GM12878 (cell line): ENCODE measurements around the gene EPB41L2. TPM values are rescaled to one million over a fixed set of nuclear protein-coding genes. Genes with fewer than 3 reads are reported as not detected.

Experiments used
- ATAC-seq: fragments of 200-7000 bp; cut with Tn5 transposase; 3 replicates; pipeline ENCODE4 v1.9.1; 2020; ENCODE audit warnings: mild to moderate bottlenecking, moderate library complexity
- BruUV-seq: library from RNA; stranded (reverse); fragments of 400-500 nt; replicated peaks from 2 replicates; lab custom pipeline; 2021; lab: Mats Ljungman, UMichigan
- CTCF ChIA-PET: fragments of 300-600 bp; sonication (Branson Sonifier 250); formaldehyde crosslinking; extraction: SDS; loops from one replicate; lab custom pipeline; 2021; ENCODE audit warnings: inconsistent platforms; lab: Yijun Ruan, JAX
- POLR2A ChIA-PET: fragments of 350-600 bp; formaldehyde crosslinking; extraction: SDS; loops from one replicate; lab custom pipeline; 2021; ENCODE audit warnings: inconsistent platforms; lab: Charles Lee
- RAD21 ChIA-PET: fragments of 300-600 bp; sonication (Branson Sonifier 250); formaldehyde crosslinking; loops from one replicate; lab custom pipeline; 2023; ENCODE audit warnings: antibody characterized with exemption; ENCODE audit not compliant: unreplicated experiment; lab: Charles Lee
- SMC1A ChIA-PET: fragments of 300-600 bp; sonication (Branson Sonifier 250); formaldehyde crosslinking; loops from one replicate; lab custom pipeline; 2023; ENCODE audit not compliant: unreplicated experiment, uncharacterized antibody; lab: Charles Lee
- DNase-seq: peaks from one replicate; pipeline ENCODE4 v3.0.0-alpha.2; 2011; ENCODE audit warnings: low read depth, low spot score
- FAIRE-seq: peaks from 3 replicates; lab custom pipeline; 2011; peaks lifted over from hg19 to GRCh38; lab: Jason Lieb, UNC
- H2AFZ ChIP-seq: 2 replicates; pipeline ENCODE4 v1.6.0; 2011; ENCODE audit warnings: low read depth, low read length, control low read depth; ENCODE audit not compliant: control insufficient read depth
- H3K27ac ChIP-seq: 2 replicates; pipeline ENCODE4 v1.5.1; 2011; ENCODE audit warnings: control low read depth; ENCODE audit not compliant: control insufficient read depth, insufficient read depth
- H3K27me3 ChIP-seq, 2 experiments: replicated peaks in 1 of 2; 2 replicates each; pipeline versions ENCODE4 v1.6.0 to v1.6.1; 2011; ENCODE audit warnings: low read length in 1 of 2; ENCODE audit not compliant: control insufficient read depth in 2 of 2, insufficient read depth in 2 of 2
- H3K36me3 ChIP-seq, 2 experiments: 2 replicates each; pipeline ENCODE4 v1.5.1; 2011; ENCODE audit warnings: low read length in 1 of 2; ENCODE audit not compliant: control insufficient read depth in 2 of 2, insufficient read depth in 2 of 2
- H3K4me1 ChIP-seq: 2 replicates; pipeline ENCODE4 v1.6.1; 2011; ENCODE audit warnings: mild to moderate bottlenecking, low read length, moderate library complexity, mixed read lengths; ENCODE audit not compliant: control insufficient read depth, insufficient read depth
- H3K4me2 ChIP-seq: 2 replicates; pipeline ENCODE4 v1.6.0; 2011; ENCODE audit warnings: control low read depth; ENCODE audit not compliant: control insufficient read depth, insufficient read depth
- H3K4me3 ChIP-seq: fragments of 200-600 bp; sonication (generic); 2 replicates; pipeline ENCODE4 v1.5.1; 2016
- H3K79me2 ChIP-seq: 2 replicates; pipeline ENCODE4 v1.6.0; 2011; ENCODE audit warnings: low read length; ENCODE audit not compliant: control insufficient read depth, insufficient read depth
- H3K9ac ChIP-seq: 2 replicates; pipeline ENCODE4 v1.8.0; 2011; ENCODE audit warnings: low read length, control low read depth, mixed read lengths; ENCODE audit not compliant: control insufficient read depth, insufficient read depth
- H3K9me3 ChIP-seq: replicated peaks from 3 replicates; pipeline ENCODE4 v1.5.1; 2011; ENCODE audit warnings: mild to moderate bottlenecking, low read length; ENCODE audit not compliant: control insufficient read depth, insufficient read depth
- H4K20me1 ChIP-seq: 2 replicates; pipeline ENCODE4 v1.6.0; 2011; ENCODE audit not compliant: control insufficient read depth, insufficient read depth
- BRCA1 ChIP-seq: IDR thresholded peaks from 2 replicates; pipeline ENCODE4 v1.6.1; 2011; ENCODE audit warnings: low read depth, low read length, improper control_type of control experiment
- E2F8 ChIP-seq: fragments of 450-650 bp; IDR thresholded peaks from 2 replicates; pipeline ENCODE4 v1.6.1; 2018; ENCODE audit warnings: mild to moderate bottlenecking, low read depth, moderate library complexity; ENCODE audit not compliant: partially characterized antibody
- FOXM1 ChIP-seq: IDR thresholded peaks from 2 replicates; pipeline ENCODE4 v1.6.1; 2012; ENCODE audit warnings: low read depth, mild to moderate bottlenecking, inconsistent platforms, low read length, moderate library complexity
- NFXL1 ChIP-seq: fragments of 450-650 bp; IDR thresholded peaks from 2 replicates; pipeline ENCODE4 v1.6.1; 2017; ENCODE audit warnings: antibody characterized with exemption, mild to moderate bottlenecking, borderline replicate concordance
- SP1 ChIP-seq: IDR thresholded peaks from one replicate; pipeline ENCODE4 v1.6.1; 2011; ENCODE audit warnings: low read depth, low read length
- WRNIP1 ChIP-seq: IDR thresholded peaks from 2 replicates; pipeline ENCODE4 v1.6.1; 2011; ENCODE audit warnings: low read depth, low read length, improper control_type of control experiment, borderline replicate concordance
- WGBS: methylation state at CpG from one replicate; pipeline ENCODE4 v1.1.6; 2016; ENCODE audit warnings: low lambda C conversion rate; ENCODE audit not compliant: insufficient replicate concordance, insufficient coverage; ENCODE audit errors: missing lambda C conversion rate; 5-methylcytosine and 5-hydroxymethylcytosine counted together
- in situ Hi-C: fragments of 300-500 bp; cut with MboI; formaldehyde crosslinking; loops from 9 replicates; pipeline ENCODE4 v1.14.3; 2018; ENCODE audit warnings: mixed read lengths
- intact Hi-C: fragments of 100-400 bp; cut with micrococcal nuclease; formaldehyde crosslinking; loops from one replicate; pipeline ENCODE4 v1.14.2; 2022; ENCODE audit not compliant: unreplicated experiment
- polyA plus RNA-seq, 11 experiments: library from polyadenylated mRNA; depleted of rRNA in 4 of 11; unstranded in 6 of 11; stranded (reverse) in 5 of 11; fragments of >200 nt; fragmentation: Nextera tagmentation in 4 of 11; fragmentation: Illumina TruSeq in 1 of 11; extraction: Ambion mirVana in 4 of 11; extraction: Trizol in 1 of 11; gene quantifications; 1 replicate in 1 of 11; 2 replicates in 10 of 11; pipeline versions ENCODE4 v1.2.1 to v1.2.3, GENCODE V29; 2011 to 2016; ENCODE audit warnings: inconsistent platforms in 2 of 11, missing spikeins in 2 of 11, low read depth in 1 of 11
- total RNA-seq, 4 experiments: library from RNA; depleted of rRNA in 3 of 4; stranded (reverse); fragments of >200 nt in 3 of 4; fragmentation: Illumina TruSeq in 1 of 4; extraction: Trizol in 1 of 4; gene quantifications; 2 replicates each; pipeline versions ENCODE4 v1.2.1 to v1.2.3, GENCODE V29; 2013 to 2021
- TF ChIP-seq, protein P1 (sequence below): IDR thresholded peaks from 2 replicates; pipeline ENCODE4 v1.6.1; 2012; ENCODE audit warnings: low read length, inconsistent platforms

Gene EPB41L2
- total and polyA plus RNA-seq, 10 of the 15 experiments (the other 5 are each of a cell fraction or from before 2014, with no cell fraction given) = 7.4 to 41.6 (median 19.0) TPM

DNA sequence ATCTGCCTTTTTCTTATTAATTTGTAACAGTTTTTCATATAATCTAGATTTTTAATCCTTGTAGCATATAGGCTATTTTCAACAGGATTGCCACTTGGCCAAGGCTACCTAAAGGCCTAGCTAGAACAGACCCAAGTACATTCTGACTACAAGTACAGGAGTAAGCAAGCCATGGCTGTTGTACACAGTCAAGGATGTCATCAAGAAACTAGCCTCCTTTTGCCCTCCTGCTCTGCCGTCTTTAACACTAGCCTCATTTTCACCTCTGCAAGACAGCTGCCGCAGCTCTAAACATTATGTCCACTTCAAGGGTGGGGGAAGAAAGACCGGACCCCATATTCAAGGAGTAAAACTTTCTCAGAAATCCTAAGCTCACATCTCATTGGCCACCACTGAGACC lies 45.1 kb downstream of the EPB41L2 start:
- Histone ChIP-seq H3K9me3 (no peaks in the 10 kb centered on the region), H4K20me1 (no peaks in the 10 kb centered on the region), H3K4me3 (no peak overlapping the region), H3K9ac (no peak overlapping the region), H3K27me3 (no peaks in the 10 kb centered on the region), H3K27ac (no peak overlapping the region), H2AFZ (no peak overlapping the region), H3K79me2 (no peaks in the 10 kb centered on the region; the same call in 1 of the 2 replicates), H3K36me3 (no peaks in the 10 kb centered on the region), H3K4me1 (no peaks in the 10 kb centered on the region), H3K4me2 (no peak overlapping the region)
- BruUV-seq = no TSS peak
- CTCF ChIA-PET = interaction anchor here (2.8 kb wide), 1 partner anchor 99 kb away, joined by 8 read pairs; no protein-coding TSS in a partner anchor
- in situ Hi-C loops (no loop called here), intact Hi-C loops (no loop called here)
- TF ChIP-seq WRNIP1 = no peak
- WGBS = 97% methylated on average over 3 of the region's 3 CpGs
- FAIRE-seq (no peak), DNase-seq (no peak), ATAC-seq (0 out of 3 replicates have a peak, but pooled peaks have one; percentile 19)
- SMC1A ChIA-PET = interaction anchor here (1.1 kb wide), 1 partner anchor 76 kb away, joined by 4 read pairs; no protein-coding TSS in a partner anchor
- RAD21 ChIA-PET = no interaction called here
- POLR2A ChIA-PET = no interaction called here

DNA sequence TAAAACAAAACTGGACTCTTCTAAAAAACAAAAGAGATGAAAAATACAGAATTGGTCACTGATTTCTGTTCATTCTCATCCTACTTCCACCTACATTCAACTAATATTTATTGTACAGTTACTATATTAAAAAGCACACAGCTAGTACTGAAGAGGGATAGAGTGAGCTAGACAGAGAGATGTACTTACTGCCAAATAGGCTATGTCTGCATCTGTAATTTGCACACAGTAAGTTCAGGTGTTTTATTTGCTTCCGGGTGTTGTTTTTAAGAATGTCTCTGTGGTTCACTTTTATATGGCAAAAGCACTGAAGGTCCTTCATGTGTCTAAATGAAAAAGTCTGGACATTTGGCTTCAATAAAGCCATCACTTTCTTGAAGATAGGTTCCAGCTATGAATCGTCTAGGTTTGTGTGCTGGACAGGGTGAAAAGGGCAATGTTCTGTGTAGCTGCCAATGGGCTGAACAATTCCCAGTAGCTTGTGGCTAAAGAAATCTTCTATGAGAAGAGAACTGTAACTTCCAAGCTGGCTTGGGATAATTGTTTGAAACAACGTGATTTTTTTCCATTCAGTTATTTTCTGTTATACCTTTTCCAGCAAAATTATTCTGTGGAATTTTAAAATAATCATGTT lies 47.3 kb downstream of the EPB41L2 start:
- Histone ChIP-seq H3K9ac (no peak overlapping the region), H3K36me3 (no peaks in the 10 kb centered on the region), H3K9me3 (no peaks in the 10 kb centered on the region; the same call in 2 of the 3 replicates), H3K27ac (no peak overlapping the region), H3K4me2 (no peak overlapping the region), H2AFZ (no peak overlapping the region), H3K79me2 (no peaks in the 10 kb centered on the region; the same call in 1 of the 2 replicates), H4K20me1 (no peaks in the 10 kb centered on the region), H3K4me3 (no peak overlapping the region), H3K27me3 (no peaks in the 10 kb centered on the region), H3K4me1 (no peaks in the 10 kb centered on the region)
- in situ Hi-C loops = no loop called here
- peak; percentile 21; the same call in 1 of the 3 replicates for ATAC-seq
- BruUV-seq = no TSS peak
- DNase-seq = no peak
- ChIA-PET POLR2A (interaction anchor here (0.7 kb wide), 1 partner anchor 78 kb away, joined by 4 read pairs; no protein-coding TSS in a partner anchor), RAD21 (no interaction called here), SMC1A (interaction anchor here (1.0 to 1.5 kb wide), 3 partner anchors 60 to 99 kb away, joined by 3 to 4 read pairs (median 3); no protein-coding TSS in a partner anchor), CTCF (interaction anchor here (1.2 to 2.8 kb wide), 2 partner anchors 8 to 101 kb away, joined by 3 to 8 read pairs; no protein-coding TSS in a partner anchor)
- WGBS = 79% methylated on average over 3 of the region's 3 CpGs
- intact Hi-C loops = no loop called here
- no peak for FAIRE-seq
- TF ChIP-seq NFXL1 (no peak), SP1 (no peak), FOXM1 (no peak), E2F8 (no peak), BRCA1 (no peak)
- TF ChIP-seq, protein P1, sequence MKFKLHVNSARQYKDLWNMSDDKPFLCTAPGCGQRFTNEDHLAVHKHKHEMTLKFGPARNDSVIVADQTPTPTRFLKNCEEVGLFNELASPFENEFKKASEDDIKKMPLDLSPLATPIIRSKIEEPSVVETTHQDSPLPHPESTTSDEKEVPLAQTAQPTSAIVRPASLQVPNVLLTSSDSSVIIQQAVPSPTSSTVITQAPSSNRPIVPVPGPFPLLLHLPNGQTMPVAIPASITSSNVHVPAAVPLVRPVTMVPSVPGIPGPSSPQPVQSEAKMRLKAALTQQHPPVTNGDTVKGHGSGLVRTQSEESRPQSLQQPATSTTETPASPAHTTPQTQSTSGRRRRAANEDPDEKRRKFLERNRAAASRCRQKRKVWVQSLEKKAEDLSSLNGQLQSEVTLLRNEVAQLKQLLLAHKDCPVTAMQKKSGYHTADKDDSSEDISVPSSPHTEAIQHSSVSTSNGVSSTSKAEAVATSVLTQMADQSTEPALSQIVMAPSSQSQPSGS = no peak
